Measurements from ENCODE around the gene ANKRD40CL.

The ANKRD40CL gene

GRCh38 chr17:50807675-50808074 lies 40.4 kb upstream of the ANKRD40CL start:
- H3K27me3 ChIP-seq (replicated peaks; ENCODE audit: insufficient read depth, low read length) = no peaks in the 10 kb centered on the region
- H3K4me2 ChIP-seq (ENCODE audit: low read depth, low read length) = no peak overlapping the region
- H3K9me3 ChIP-seq (replicated peaks; ENCODE audit: insufficient read depth, low read length) = no peaks in the 10 kb centered on the region
- no peak for DNase-seq
- no peak overlapping the region for H3K27ac ChIP-seq (ENCODE audit: low read length)
- no peak overlapping the region for H2AFZ ChIP-seq (ENCODE audit: low read length)
- no peak overlapping the region for H3K9ac ChIP-seq (ENCODE audit: low read length)
- H3F3A ChIP-seq (ENCODE audit: insufficient read depth, low read length) = no peaks in the 10 kb centered on the region
- TF ChIP-seq EZH2 (optimal IDR thresholded peaks at IDR 0.05; ENCODE audit: low read depth, low read length) (no peak), CTCF (IDR thresholded peaks at IDR 0.05; ENCODE audit: low read length) (no peak), EZH2phosphoT487 (IDR thresholded peaks at IDR 0.05; ENCODE audit: low read length) (no peak)
- peaks cover 2% of the 10 kb centered on the region; the same call in 1 of the 2 replicates for H3K4me1 ChIP-seq (ENCODE audit: low read length)
- no peaks in the 10 kb centered on the region for H4K20me1 ChIP-seq (ENCODE audit: insufficient read depth, low read length)
- no peaks in the 10 kb centered on the region for H3K36me3 ChIP-seq (replicated peaks; ENCODE audit: insufficient read depth, low read length)
- H3K9me2 ChIP-seq (replicated peaks; ENCODE audit: insufficient read depth, low read length) = no peaks in the 10 kb centered on the region
- H3K79me2 ChIP-seq (ENCODE audit: low read length) = no peaks in the 10 kb centered on the region
- H3K4me3 ChIP-seq (ENCODE audit: low read length) = no peak overlapping the region

- H3K4me2 ChIP-seq (ENCODE audit: low read depth, low read length) = no peak overlapping the region
- H3K27ac ChIP-seq (ENCODE audit: low read length) = no peak overlapping the region
- DNase-seq = no peak
- H3K27me3 ChIP-seq (replicated peaks; ENCODE audit: insufficient read depth, low read length) = no peaks in the 10 kb centered on the region
- no peaks in the 10 kb centered on the region for H3K9me2 ChIP-seq (replicated peaks; ENCODE audit: insufficient read depth, low read length)
- H2AFZ ChIP-seq (ENCODE audit: low read length) = no peak overlapping the region
- H3K36me3 ChIP-seq (replicated peaks; ENCODE audit: insufficient read depth, low read length) = no peaks in the 10 kb centered on the region
- TF ChIP-seq CTCF (IDR thresholded peaks at IDR 0.05; ENCODE audit: low read length) = no peak
- TF ChIP-seq EZH2 (optimal IDR thresholded peaks at IDR 0.05; ENCODE audit: low read depth, low read length) = no peak
- no peaks in the 10 kb centered on the region for H3K9me3 ChIP-seq (replicated peaks; ENCODE audit: insufficient read depth, low read length)
- H3K79me2 ChIP-seq (ENCODE audit: low read length) = no peaks in the 10 kb centered on the region
- no peak overlapping the region for H3K9ac ChIP-seq (ENCODE audit: low read length)
- peaks cover 6% of the 10 kb centered on the region; the same call in 1 of the 2 replicates for H3K4me1 ChIP-seq (ENCODE audit: low read length)
- H4K20me1 ChIP-seq (ENCODE audit: insufficient read depth, low read length) = no peaks in the 10 kb centered on the region
- H3K4me3 ChIP-seq (ENCODE audit: low read length) = no peak overlapping the region
- no peaks in the 10 kb centered on the region for H3F3A ChIP-seq (ENCODE audit: insufficient read depth, low read length)
Measured at GRCh38 chr17:50807009-50807408, 39.7 kb upstream of the ANKRD40CL start.

- no peak overlapping the region for H2AFZ ChIP-seq (ENCODE audit: low read length)
- no peak overlapping the region for H3K4me3 ChIP-seq (ENCODE audit: low read length)
- H3K4me1 ChIP-seq (ENCODE audit: low read length) = peaks cover 6% of the 10 kb centered on the region; the same call in 1 of the 2 replicates
- H3K79me2 ChIP-seq (ENCODE audit: low read length) = no peaks in the 10 kb centered on the region
- H3K9ac ChIP-seq (ENCODE audit: low read length) = no peak overlapping the region
- H3K27me3 ChIP-seq (replicated peaks; ENCODE audit: insufficient read depth, low read length) = no peaks in the 10 kb centered on the region
- no peak overlapping the region for H3K27ac ChIP-seq (ENCODE audit: low read length)
- no peaks in the 10 kb centered on the region for H4K20me1 ChIP-seq (ENCODE audit: insufficient read depth, low read length)
- no peak for TF ChIP-seq EZH2 (optimal IDR thresholded peaks at IDR 0.05; ENCODE audit: low read depth, low read length)
- no peak for TF ChIP-seq CTCF (IDR thresholded peaks at IDR 0.05; ENCODE audit: low read length)
- no peak for TF ChIP-seq EZH2phosphoT487 (IDR thresholded peaks at IDR 0.05; ENCODE audit: low read length)
- no peaks in the 10 kb centered on the region for H3F3A ChIP-seq (ENCODE audit: insufficient read depth, low read length)
- H3K36me3 ChIP-seq (replicated peaks; ENCODE audit: insufficient read depth, low read length) = no peaks in the 10 kb centered on the region
- H3K9me2 ChIP-seq (replicated peaks; ENCODE audit: insufficient read depth, low read length) = no peaks in the 10 kb centered on the region
- no peak for DNase-seq
- H3K4me2 ChIP-seq (ENCODE audit: low read depth, low read length) = no peak overlapping the region
- no peaks in the 10 kb centered on the region for H3K9me3 ChIP-seq (replicated peaks; ENCODE audit: insufficient read depth, low read length)
Measured at GRCh38 chr17:50806141-50806643, 38.9 kb upstream of the ANKRD40CL start.
